Endometrial microvascular endothelial cells (primary cell): ENCODE data around the gene NTRK3. TPM values are rescaled to one million over a fixed set of nuclear protein-coding genes. Genes with fewer than 3 reads are reported as not detected.

ENCODE experiments used
- in situ Hi-C: cut with HindIII; loops from 2 replicates; pipeline ENCODE4 v1.10.0; 2017; ENCODE audit warnings: low sequenced_read_pairs, low pct_unique_long_range_greater_than_20kb; ENCODE audit errors: inconsistent ontology term
- total RNA-seq: library from RNA; depleted of rRNA; stranded (reverse); fragments of >200 nt; gene quantifications from one replicate; pipeline ENCODE4 v1.2.3, GENCODE V29; 2015; ENCODE audit errors: inconsistent ontology term

Gene NTRK3
- total RNA-seq, 1 donor from 2014 or later: not detected

DNA sequence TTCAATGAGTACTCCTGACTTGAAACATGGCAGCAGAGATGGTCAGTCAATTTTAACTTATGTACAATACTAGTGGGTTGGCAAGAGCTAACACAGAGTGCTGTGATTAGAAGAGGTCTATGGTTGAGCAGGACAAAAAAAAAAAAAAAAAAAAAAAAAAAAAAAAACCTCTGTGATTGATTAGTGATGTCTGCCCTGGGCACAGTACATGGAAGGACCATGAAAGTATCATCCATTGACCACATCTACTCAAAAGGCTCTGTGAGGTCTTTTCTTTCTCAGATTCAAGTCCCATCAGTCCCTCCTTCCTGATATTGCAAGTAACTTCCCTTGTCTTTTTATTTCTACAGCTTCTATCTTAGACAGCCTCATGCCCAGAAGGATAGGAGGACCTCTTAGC lies 59.6 kb downstream of the NTRK3 start:
- in situ Hi-C loops: no loop called here

DNA sequence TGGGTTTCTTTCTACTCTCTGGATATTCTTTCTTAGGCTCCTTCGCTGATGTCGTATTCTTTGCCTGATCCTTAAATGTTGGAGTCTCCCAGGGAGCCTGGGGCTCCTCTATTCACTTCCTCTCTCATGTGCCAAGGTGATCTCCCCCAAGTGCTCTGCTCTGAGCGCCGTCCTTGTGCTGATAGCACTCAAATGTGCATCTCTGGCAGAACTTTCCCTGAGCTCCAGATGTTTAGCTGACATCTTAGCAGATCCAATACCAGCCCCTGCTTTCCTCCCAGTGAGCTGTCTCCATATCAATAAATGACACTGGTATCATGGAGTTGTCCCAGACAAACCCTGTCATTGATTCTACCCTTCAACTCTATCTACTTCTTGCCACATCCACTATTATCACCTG lies 62.4 kb downstream of the NTRK3 start:
- in situ Hi-C loops: no loop called here

DNA sequence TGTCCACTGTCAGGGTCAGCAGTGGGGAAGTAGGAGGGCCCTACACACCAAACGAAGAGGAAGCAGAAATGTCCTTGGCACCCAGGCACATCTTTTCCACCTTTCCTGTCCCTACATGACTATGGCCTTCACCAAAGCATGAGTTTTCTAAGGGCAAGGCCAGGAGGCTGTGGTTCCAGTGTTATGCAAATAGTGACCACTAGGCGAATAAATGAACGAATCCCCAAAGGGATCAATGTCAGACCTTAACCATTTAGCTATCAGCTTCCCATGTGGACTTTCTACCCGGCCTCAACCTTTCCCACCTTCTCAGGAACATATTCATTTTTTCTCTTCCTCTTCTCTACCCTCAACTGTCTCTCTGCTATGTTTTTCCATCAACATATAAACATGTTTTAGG lies 63.1 kb downstream of the NTRK3 start:
- in situ Hi-C loops: no loop called here

DNA sequence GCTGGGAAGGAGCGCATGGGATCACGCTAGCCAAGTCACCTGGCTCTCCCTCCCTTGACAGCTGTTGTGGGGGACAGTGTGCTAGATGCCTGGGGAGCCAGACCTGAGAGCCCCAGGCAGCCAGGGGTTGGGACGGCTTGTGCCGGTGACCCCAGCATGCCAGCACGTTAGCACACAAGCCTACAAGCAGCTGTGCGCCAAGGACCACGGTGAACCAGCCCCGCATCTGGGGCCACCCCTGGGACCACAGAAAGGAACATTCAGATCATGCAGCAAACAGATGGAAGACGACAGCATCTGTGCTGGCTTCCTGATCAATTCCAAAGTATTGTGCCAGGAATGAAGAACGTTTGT lies 64.8 kb downstream of the NTRK3 start:
- in situ Hi-C loops: no loop called here

DNA sequence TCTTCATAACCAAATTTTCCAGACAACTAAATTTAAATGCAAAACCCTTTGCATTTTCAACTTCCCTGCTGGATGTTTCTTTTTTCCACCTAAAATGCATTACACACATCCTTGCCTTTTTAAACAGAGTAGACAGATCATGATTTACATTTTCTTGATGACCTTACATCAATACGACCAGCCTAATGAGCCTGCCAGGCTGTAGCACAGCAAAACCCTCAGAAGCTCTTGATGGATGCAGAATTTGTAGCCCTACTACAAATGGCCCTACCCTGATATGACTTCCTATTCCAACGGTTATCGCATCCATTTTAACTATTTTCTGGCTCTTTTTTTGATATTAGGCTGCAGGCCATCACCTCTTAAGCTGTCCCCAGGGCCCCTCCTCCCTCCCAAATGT lies 66.3 kb downstream of the NTRK3 start:
- in situ Hi-C loops: no loop called here

DNA sequence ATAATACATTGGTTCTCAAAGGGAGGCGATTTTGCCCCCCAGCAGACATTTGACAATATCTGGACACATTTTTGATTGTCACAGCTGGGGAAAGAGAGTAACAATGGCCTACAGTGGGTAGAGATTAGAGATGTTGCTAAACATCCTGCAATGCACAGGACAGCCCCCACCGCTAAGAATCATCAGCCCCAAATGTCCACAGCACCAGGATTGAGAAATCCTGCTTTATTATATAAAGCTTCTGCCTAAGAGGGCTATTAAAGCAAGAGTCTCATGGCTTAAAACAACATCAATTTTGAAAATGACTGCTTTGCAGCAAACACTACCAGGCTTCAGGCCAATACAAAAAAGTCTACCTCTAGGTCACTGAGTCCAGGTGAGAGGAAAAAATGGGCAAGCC lies 68.2 kb downstream of the NTRK3 start:
- in situ Hi-C loops: no loop called here

DNA sequence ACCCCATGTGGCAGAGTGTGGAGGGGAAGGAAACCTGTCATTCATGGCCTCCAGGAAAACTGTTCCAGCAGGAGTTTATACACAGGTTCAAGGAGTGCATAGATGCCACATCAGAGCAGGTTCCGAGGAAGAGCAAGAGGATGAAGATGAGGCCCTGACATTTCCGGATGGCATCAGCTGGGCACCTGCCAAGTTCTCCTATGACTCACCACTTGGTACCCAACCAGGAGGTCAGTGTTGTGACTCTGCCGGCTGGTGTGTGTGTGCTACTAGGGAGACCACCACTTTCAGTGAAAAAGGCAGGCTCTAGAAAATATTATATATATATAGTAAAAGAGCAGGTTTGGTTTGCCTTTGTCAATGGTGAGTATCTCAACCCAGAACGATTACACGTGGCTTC lies 69.3 kb downstream of the NTRK3 start:
- in situ Hi-C loops: no loop called here

DNA sequence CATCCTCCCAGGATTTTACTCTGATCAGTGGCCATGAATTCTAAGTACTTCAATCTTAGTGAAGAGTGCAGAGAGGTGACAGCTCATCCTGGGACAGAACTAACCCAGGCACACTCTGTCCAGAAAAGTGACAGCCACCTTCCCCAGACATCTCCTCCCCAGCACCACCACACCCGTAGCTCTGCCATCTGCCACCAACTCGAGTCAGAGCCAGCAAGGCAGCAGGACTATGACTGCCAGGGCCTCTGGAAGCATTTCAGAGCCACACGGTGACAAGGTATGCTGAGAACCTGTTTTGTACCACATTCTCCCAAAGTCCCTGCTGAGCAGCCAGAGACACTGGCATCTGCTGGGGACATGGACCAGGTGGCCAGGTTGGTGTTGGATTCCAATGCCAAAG lies 71.0 kb downstream of the NTRK3 start:
- in situ Hi-C loops: no loop called here

DNA sequence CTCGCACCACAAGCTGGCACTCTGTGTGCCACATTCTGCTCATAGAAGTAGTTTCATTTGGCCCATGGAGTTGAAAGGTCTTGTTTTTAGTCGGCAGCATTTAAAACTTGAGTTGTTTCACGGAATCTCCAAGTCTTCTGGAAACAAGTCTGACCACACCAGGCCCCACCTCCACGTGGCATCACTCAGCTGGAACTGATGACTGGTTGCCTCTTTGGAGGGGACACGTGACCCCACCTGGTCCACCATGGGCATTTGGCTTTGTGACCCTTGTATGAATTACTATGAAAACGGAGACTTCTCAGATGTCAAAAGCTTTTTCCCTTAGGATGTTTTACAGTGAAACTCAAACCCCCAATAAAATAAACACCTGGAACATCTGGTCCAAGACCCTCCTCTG lies 74.9 kb downstream of the NTRK3 start:
- in situ Hi-C loops: no loop called here

DNA sequence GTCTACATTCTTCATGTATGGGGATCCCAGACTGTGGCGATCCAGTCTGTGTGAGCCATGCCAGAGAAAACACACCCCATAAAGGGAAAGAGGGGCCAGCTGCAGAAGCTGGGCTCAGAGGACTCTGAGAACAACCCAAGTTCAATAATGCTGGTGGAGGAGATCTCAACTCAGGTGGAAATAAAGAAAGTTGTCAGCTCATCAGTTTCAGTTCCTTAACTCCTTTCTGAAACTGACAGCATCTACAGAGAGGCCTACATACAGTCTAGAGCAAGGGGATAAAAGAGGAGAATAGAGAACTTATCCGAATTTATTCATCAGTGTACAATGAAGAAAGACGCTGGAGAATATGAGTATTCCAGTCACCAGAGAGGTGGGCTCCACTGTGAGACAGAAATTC lies 77.0 kb downstream of the NTRK3 start:
- in situ Hi-C loops: no loop called here

DNA sequence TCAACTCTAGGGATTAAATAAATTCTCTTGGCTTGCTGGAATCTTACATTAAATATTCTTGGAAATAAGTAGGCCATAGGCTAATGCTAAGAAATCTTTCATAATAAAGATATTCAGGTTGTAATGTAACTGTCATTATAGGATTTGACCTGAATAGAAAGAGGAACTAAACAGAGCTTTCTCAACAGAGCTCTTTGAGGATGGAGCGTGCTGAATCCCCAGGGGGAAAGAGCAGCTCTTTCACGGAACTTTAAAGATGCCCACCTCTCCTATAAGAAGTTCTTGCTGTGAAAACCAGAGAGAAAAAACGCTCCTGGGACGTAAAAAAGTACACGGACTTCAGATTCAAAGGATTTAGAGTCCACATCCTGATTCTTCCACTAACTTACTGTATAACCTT lies 77.9 kb downstream of the NTRK3 start:
- in situ Hi-C loops: no loop called here

DNA sequence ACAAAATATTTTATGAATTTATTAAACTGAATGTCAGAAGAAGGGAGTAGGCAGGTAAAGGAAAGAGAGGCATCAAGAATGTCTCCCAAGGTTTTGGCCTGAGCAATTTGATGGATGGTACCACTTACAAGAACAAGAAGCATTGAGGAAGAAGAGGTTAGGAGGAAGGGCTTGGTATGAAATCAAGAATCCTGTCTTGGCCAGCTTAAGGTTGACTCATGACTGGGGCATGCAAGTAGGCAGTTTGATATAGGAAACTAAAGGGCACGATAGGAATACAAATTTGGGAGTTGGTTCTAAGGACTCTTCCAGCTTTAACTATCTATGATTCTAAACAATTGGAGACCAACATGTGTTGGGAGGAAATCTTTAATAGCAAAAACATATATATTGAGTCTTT lies 79.1 kb downstream of the NTRK3 start:
- in situ Hi-C loops: no loop called here

DNA sequence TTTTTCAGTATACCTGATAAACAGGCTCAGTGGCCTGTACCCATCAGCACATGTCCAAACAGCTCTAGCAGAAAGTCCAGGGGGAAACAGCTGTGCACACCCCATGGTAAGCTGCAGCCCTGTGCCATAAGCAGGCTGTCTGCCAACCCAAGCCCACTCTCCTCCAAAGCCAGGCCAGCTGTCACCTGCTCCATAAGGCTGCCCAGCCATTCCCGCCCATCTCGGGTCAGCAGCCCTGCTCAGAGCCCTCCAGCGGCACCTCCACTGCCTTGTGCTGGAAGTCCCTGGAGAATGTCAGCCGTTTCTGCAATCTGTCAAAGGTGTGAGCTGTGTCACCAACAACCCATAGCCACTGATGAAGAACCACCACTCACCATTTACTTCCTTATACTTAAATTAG lies 82.0 kb downstream of the NTRK3 start:
- in situ Hi-C loops: no loop called here

DNA sequence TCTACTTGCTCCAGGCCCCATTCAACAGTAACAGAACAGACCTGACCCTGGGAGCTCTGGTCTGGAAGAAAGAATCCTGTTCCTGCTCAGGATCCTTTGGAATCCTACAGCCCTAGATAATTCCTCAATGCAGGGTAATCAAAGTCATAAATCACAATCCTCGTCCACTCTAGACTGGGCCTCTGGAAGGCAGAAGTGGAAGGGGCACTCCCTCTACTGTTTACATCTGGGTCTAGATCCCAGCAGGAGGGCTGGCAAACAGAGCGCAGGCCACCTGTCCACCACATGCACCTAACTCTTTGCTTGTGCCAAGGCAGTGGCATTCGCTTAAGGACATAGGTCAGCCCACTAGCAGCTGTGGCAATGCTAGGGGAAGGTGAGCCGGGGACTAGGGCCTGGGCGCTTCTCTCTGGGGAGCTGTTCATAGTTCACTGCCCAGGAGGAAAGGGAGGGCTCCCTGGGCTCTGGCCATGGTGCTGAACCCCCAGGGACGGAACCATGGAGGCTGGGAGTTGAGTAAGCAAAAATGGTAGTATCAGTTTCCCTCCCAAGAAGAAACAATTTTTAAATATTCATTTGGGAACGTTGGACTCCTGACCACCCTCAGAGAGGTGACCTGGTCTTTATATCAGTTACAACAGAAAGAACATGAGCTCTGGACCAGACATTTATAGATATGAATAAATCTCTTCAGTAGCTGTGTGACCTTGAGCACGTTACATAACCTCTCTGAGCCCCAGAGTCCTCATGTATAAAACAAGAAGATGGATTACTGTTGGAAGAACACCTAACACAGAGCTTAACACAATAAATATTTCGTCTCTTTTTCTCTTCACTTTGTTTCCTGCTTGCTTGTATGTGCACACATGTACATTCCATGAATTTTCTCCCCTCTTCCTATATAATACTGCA lies 90.2 kb downstream of the NTRK3 start:
- in situ Hi-C loops: no loop called here

DNA sequence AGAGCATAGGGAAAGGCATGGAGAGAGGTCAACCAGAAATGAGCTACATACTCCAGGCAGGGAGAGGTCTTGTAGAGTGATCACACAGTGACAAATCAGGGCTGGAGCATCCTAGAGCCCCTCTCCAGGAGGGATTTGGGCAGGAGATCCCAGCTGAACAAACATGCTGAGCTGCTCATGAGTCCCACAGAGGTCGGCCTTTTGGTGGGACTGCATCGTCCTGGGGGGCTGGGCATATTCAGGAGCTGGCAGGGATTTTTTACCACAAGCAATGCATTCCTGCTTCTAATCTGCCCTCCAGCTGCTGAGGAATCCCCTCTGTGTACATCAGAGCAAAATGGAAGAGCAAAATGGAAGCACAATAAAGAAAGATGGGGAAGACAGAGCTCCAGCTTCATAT lies 94.9 kb downstream of the NTRK3 start:
- in situ Hi-C loops: no loop called here

DNA sequence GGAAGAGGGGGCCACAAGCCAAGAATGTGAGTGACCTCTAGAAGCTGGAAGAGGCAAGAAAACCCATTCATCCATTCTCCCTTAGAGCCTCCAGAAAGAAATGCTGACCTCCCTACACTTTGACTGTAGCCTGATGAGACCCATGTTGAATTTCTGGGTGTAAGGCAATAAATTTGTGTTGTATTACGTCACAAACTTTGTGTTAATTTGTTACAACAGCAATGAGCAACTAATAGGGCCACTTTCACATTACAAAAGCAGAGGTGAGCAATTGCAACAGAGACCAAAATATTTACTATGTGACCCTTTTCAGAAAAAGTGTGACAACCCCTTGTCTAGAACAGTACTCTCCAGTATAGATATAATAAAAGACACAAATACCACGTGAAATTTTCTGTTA lies 101.2 kb downstream of the NTRK3 start:
- in situ Hi-C loops: no loop called here

DNA sequence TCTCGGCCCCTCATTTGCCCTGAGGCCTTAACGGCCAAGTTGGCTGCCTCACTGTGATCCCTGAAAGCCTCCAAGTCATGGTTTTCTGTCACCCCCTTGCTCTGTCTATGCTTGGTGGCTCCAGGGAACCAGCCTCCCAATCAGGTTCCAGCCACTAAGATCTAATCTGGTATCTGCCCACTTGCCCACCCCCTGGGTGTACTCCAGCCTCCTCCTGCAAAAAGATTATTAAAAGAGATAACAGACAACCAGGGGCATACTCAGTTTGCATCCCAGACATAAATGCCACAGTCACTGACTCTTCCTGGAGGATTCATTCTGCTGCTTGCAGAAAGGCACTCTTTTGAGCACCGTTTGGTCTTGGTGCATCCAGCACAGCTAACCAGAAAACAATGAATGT lies 103.9 kb downstream of the NTRK3 start:
- in situ Hi-C loops: no loop called here

DNA sequence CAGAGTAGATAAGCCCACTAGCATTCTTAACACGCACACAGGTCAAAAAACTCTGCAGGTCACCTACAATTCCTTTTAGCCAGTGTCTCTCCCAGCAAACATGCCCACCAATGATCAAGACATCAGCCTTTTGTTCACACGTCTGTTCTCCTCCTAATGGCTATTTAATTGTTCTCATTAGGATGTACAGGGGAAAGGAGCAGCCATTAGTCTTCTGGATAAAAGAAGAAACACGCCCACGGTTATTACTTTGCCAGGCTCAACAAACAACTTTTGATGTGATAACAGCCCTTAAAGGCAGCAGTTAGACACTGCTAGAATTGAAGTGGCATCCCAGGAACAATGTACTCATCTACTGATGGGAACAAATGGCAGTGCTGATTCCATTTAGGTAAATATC lies 108.8 kb downstream of the NTRK3 start:
- in situ Hi-C loops: no loop called here

DNA sequence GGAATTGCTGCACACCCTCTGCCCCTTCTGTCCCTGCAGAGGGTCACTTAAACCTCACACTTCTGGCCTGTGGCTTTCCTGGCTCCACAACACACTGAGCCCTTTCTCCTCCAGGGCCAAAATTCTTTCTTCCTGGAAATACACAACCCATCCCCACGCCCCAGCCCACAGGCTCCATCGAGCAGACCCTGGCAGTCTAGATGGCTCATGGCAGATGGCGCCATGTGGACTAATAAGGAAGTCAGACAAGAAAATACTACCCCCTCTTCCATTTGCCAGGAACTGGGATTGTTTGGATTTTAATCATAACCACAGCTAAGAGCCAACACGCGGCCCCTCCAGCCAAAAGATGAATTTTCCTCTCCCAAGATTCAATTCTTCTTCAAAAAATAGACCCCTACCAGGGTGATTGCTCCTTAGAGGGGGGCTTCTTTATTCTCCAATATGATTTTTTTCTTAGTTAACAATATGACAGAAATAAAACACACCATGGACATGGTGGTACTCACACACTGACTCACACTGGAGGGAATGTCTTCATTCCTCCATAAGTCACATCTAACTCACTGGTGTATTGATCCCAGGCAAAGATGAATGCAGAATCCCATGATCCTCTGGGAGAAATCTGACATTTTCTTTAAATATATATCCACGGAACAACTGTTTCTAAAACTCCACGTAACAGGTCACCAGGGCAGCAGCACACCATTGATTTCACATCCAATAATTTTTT lies 111.5 kb downstream of the NTRK3 start:
- in situ Hi-C loops: no loop called here

DNA sequence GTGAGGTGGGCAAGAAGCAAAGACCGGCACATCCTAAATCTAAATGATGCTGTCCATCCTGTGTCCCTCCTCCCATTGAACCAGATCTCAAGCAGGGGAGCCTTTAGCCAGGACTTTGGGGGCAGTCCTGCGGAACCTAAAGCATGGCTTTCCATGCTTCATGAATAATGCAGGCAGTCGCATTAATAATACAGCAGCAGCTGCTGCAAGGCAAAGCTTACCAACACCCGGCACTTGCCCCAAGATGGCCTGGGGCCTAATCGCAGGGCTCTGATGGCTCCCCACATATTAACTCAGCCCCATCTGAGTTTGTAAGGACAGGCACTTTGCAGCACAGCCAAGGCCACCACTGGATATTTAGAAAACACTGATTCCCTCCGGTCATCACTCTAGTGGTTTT lies 114.4 kb downstream of the NTRK3 start:
- in situ Hi-C loops: no loop called here
